Measurements from ENCODE around the gene ATF6.

The ATF6 gene

DNA sequence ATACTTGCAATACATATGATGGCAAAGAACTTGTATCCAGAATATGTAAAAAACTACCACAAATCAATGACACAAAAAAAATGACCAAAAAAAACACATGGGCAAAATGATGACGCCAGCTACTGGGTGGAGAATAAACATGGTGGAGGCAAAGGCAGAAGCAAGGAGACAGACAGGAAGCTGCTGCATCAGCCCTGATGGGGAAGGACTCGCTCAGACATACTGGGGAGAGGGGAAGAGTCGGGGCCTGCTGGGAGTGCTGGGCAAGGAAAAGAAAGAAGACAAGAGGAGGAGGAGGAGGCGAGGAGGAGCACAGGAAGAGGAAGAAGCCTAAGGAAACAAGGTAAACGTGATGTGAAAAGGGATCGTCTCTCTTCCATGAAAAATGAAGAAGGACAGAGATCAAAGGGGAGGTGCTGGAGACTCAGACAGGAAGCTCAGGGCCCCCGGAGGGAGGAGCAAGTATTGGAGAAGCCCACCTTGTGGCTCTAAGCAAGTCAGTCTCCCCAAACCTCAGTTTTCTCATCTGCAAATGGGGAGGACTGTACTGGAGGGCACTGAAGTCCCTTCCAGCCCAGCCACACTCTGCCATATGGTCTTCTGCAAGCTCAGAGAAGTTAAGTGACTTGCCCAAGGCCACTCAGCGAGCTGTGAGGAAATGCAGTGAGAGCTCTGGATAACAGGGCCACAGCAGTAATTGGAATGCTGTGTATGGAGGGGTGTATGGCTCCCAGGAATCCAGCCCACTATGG lies 233.4 kb downstream of the ATF6 start:
- no peak for DNase-seq (ENCODE audit: low read depth)

DNA sequence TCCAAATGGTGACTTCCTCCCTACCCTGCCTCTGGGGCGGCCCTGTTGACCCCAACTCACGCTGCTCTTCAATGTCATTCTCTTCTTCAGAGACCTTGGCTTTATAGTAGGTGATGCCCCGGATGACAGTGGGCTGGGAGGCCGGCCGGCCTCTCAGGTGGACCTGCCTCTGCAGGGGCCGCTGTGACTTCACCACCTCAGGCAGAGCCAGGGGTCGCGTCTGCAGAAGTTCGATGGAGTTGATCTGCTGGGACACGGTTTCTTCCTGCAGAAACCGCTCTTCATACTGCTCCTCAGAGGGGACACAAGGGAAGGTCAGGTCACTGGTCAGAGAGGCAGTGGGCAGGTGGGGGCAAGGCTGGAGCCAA lies 233.9 kb downstream of the ATF6 start:
- DNase-seq (ENCODE audit: low read depth): no peak

DNA sequence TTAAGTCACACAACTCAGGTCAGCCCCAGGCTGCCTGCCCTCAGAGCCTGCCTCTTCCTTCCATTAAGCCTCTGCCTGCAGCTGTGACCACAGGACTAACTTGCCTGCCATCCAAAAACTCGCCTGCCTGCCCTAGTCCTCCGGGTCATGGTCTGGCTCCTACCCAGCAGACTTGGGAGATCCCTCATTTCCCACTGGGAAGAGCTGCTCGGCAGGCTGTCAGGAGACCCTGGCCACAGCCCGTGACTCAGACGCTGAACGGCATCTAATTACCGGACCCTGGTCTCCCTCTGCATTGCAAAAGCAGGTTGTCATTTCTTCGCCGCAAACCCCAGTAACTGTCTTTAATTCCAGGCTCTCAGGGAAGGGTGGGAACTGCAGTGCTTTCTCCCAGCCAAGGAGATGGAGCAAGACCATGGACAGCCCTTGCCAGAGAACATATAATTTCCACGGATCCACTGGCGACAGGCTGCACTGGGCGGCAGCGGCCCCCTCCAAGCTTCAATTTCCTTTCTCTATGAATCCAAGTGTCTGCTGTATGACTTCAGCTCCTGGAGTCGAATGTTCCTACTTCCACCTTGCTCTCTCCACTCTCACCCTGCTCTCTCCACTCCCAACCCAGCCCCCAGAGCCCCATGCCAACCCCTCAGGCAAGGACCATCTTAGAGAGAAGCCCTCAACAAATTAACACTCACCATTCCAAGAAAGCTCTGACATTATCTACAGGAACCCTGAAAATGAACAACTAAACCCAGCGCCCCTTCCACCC lies 237.1 kb downstream of the ATF6 start:
- no peak for DNase-seq (ENCODE audit: low read depth)

DNA sequence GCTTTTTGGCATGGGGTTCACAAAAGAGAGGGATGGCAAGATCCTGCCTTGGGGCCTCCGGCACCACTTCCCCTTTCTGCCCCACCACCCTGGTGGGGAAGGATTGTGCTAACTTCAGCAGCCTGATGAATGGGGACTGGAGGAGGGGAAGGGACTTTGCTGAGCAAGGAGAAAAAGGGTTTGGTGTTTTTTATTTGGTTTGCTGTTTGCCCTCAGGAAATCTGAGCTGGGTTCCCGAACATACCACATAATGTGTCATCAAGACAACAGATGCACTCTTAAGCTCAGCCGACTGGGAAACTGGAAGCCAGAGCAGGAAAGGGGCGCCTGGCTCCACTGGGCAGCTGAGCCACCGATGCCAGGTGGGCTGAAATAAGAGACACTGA lies 237.7 kb downstream of the ATF6 start:
- DNase-seq (ENCODE audit: low read depth): no peak

DNA sequence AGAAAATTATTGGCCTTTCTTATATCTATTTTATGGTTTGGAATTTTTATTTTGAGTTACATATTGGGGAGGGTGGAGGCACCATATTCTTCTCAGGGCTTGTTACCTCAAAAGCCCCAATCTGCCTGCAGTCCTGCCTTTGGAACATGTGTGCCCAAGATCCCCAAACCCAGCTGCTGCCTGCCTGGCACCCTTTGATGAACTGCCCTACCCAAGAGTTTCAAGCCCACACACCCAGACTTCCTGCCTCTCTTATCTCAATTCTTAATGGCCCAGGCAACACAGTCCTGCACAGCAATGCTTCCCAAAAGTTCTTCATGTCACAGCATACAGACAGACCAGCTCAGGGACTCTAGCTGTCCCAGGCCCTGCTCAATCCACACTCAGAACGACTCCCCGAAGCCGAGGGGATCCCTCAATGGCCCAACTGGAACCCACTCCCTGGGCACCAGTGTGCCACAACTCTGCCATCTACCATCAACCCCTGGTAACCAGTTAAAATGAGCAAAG lies 238.4 kb downstream of the ATF6 start:
- no peak for DNase-seq (ENCODE audit: low read depth)

DNA sequence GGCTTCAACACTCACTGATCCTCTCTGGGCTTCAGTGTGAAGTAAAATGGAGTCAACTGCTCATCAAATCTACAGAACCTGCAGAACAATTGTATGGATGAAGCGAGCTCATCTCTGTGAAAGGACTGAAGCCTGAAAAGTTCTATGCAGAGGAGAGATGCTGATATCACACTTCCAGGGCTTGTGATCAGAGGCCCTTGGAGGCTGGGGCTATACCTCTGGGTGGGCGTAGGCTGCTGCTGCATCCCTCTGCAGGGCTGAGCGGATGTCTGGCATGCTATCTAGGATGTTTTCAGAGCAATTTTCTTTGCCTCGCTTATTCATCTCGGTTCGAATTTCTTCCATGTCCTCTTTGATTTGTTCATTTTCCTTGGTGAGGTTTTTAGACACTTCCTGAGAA lies 240.0 kb downstream of the ATF6 start:
- no peak for DNase-seq (ENCODE audit: low read depth)

DNA sequence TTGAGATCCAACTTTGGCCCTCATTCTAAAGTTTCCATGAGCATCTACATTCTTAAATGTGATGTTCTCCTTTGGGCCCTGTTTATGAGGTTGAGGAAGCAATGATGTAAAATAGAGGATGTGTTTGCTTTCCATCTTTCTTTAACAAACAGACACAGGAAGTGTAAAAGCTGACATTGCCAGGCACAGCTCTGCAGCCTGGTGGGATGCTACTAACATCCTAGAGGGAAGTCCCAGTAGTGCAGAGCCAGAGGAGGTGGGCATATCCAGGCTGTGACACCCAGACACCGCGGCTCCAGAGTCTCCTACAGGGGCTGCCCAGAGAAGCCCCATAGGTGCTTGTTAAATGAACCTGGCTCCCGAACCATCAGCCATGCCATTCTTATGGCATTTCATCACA lies 241.3 kb downstream of the ATF6 start:
- DNase-seq (ENCODE audit: low read depth): no peak

DNA sequence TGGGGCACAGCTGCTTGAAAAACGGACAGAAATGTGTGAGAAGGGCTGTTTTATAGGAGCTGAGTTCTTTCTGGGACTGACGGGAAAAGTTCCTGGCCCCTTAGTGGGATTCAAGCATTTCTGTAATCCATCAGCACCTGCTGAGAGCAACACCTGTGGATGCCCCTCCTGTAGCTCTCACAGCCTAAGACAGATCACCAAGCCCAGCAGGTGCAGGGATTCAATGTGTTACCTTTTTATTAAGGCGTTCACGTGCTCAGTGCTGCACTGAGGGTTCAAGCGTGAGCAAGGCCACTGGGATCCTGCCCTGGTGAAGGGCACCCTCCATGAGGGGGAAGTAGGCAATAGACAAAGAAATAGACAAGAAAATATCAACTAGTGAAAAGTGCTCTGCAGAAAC lies 242.7 kb downstream of the ATF6 start:
- DNase-seq (ENCODE audit: low read depth): no peak

DNA sequence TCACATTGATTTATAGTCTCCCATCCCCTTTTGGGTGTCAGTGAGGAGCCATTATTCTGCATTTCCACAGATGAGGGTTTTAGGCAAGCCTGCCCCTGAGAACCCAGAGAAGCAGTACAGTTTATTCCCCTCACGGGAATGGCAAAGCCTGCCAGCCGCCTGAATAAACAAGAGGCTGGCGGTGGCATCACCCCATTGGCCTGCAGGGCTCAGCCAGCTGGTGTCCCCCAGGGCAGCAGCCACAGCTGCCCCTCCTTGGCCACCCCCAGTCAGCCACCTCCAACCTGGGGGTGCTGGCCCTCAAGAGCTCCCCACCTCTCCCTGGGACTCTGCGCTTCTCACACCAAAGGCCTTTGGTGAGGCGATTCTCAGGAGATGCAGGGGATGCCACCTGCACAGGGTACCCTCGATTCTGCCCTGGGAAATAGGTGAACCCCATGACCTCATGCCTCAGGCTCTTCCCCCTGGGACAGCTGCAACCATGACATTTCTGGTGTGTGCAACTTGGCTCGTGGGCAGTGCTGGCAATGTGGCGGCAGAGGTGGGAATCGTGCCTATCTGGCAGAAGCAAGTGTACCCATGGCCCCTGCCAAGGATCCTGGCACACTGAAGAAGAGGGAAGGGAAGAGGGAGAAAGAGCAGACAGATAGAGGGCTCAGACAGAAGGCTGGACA lies 243.5 kb downstream of the ATF6 start:
- no peak for DNase-seq (ENCODE audit: low read depth)

DNA sequence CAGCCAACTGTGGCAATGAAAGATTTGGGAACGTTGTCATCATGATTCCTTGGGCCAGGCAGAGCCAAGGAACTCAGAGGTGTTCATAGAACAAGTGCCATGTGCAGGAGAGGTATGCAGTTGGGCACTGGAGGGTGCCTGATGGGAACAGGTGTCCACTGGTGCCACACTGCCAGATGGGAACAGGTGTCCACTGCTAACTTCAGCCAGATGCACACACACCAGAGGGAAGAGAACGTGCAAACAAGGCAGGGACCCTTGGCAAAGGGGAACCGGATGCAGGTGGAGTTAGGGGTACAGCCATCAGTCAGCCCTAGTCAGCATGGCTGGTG lies 244.0 kb downstream of the ATF6 start:
- no peak for DNase-seq (ENCODE audit: low read depth)

DNA sequence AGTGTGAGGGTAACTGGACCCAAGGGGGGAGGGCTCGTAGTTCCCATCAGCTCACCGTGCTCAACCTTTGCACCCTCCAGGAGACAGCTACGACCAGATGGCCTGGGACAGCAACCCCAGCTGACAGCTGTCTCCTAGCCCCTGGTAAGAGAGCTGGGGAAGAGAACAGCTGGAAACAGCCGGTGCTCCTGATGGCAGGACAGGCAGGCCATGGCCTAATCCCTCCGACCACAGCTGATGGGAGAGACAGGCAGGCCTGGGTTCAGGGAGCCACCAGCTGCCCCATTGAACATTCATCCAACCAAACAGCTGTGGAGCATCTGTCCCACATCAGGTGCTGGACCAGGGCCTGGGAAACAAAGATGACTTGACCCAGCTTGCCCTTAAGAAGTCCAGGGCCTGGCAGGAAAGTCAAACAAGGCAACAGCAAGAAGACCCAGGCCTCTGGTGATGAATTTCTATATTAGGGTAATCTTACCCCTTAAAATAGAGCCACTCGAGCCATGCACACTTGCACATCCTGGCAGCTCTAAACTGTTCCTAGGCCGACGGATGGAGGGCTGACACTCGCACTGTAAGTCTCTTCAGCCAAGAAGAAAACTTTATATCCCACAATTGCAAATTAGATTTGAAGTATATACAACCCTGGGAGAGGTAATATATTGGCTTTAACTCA lies 245.4 kb downstream of the ATF6 start:
- DNase-seq (ENCODE audit: low read depth): no peak

DNA sequence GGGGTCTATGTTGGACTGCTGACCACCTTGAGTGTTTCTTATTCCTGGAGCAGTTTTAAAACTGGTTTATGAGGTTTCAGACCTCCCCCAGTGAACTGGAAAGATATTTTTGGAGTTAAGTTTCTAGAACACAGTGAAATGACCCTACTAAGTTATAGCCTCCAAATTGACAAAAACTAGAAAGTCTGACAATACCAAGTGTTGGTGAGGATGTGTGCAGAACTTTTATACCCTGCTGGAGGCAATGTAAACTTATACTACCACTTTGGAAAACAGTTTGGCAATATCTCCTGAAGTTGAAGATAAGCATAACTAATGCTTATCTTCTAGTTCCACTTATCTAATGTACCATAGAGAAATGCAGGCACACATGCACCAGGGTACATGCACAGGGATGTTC lies 247.2 kb downstream of the ATF6 start:
- DNase-seq (ENCODE audit: low read depth): no peak
